HepG2 (cell line): Measurements from ENCODE around the gene ANKHD1. TPM values are rescaled to one million over a fixed set of nuclear protein-coding genes. Genes with fewer than 3 reads are reported as not detected.

Experiments used
- AFF4 ChIP-seq: sonication (generic); formaldehyde crosslinking; IDR thresholded peaks from 2 replicates; pipeline ENCODE4 v1.4.0; 2020; ENCODE audit warnings: missing genetic modification reagents
- DBP ChIP-seq: sonication (generic); formaldehyde crosslinking; IDR thresholded peaks from 2 replicates; pipeline ENCODE4 v1.4.0; 2020; ENCODE audit warnings: missing genetic modification reagents; ENCODE audit errors: not compliant biosample characterization
- FOXK1 ChIP-seq: sonication (generic); formaldehyde crosslinking; IDR thresholded peaks from 2 replicates; pipeline ENCODE4 v1.4.0; 2020; ENCODE audit warnings: low read depth, missing genetic modification reagents, borderline replicate concordance
- HNF4A ChIP-seq: sonication (generic); formaldehyde crosslinking; IDR thresholded peaks from 2 replicates; pipeline ENCODE4 v1.4.0; 2020; ENCODE audit warnings: missing genetic modification reagents
- HNRNPK ChIP-seq: fragments of 200-400 bp; formaldehyde crosslinking; IDR thresholded peaks from 2 replicates; pipeline ENCODE4 v1.6.1; 2018; ENCODE audit warnings: low read length, low read depth, moderate library complexity, mild to moderate bottlenecking; ENCODE audit not compliant: poor library complexity, severe bottlenecking
- MEIS2 ChIP-seq: sonication (generic); formaldehyde crosslinking; IDR thresholded peaks from 2 replicates; pipeline ENCODE4 v1.9.0; 2021; ENCODE audit warnings: mild to moderate bottlenecking, missing genetic modification reagents
- RBFOX2 ChIP-seq: fragments of 200-400 bp; formaldehyde crosslinking; IDR thresholded peaks from 2 replicates; pipeline ENCODE4 v1.6.1; 2017; ENCODE audit warnings: low read depth, mild to moderate bottlenecking, low read length
- RBM39 ChIP-seq: fragments of 200-400 bp; formaldehyde crosslinking; IDR thresholded peaks from one replicate; pipeline ENCODE4 v1.6.1; 2018; ENCODE audit warnings: antibody characterized with exemption, mild to moderate bottlenecking, low read depth, low read length; ENCODE audit not compliant: poor library complexity, severe bottlenecking
- RFX3 ChIP-seq: IDR thresholded peaks from 2 replicates; pipeline ENCODE4 v1.6.1; 2016; ENCODE audit warnings: missing biosample characterization, missing genetic modification reagents
- SALL1 ChIP-seq: sonication (generic); formaldehyde crosslinking; IDR thresholded peaks from 2 replicates; pipeline ENCODE4 v1.8.0; 2022; ENCODE audit warnings: mild to moderate bottlenecking, missing genetic modification reagents
- SIN3B ChIP-seq: fragments of 150-350 bp; IDR thresholded peaks from 2 replicates; pipeline ENCODE4 v1.6.1; 2014; ENCODE audit warnings: low read length
- SMAD3 ChIP-seq: sonication (generic); formaldehyde crosslinking; IDR thresholded peaks from 2 replicates; pipeline ENCODE4 v1.4.0; 2020; ENCODE audit warnings: missing genetic modification reagents
- WIZ ChIP-seq: sonication (generic); formaldehyde crosslinking; IDR thresholded peaks from 2 replicates; pipeline ENCODE4 v1.5.1; 2020; ENCODE audit warnings: mild to moderate bottlenecking, missing genetic modification reagents
- ZBED4 ChIP-seq: sonication (generic); formaldehyde crosslinking; IDR thresholded peaks from 2 replicates; pipeline ENCODE4 v1.4.0; 2020; ENCODE audit warnings: missing genetic modification reagents, borderline replicate concordance
- ZBTB38 ChIP-seq: sonication (generic); formaldehyde crosslinking; IDR thresholded peaks from 2 replicates; pipeline ENCODE4 v1.5.1; 2020; ENCODE audit warnings: mild to moderate bottlenecking, missing genetic modification reagents
- ZFP36L2 ChIP-seq: sonication (generic); formaldehyde crosslinking; IDR thresholded peaks from 2 replicates; pipeline ENCODE4 v1.4.0; 2020; ENCODE audit warnings: missing genetic modification reagents
- ZMYM3 ChIP-seq: sonication (generic); formaldehyde crosslinking; IDR thresholded peaks from 2 replicates; pipeline ENCODE4 v1.5.1; 2020; ENCODE audit warnings: mild to moderate bottlenecking, missing genetic modification reagents
- ZNF414 ChIP-seq: sonication (generic); formaldehyde crosslinking; IDR thresholded peaks from 2 replicates; pipeline ENCODE4 v1.5.0; 2020; ENCODE audit warnings: missing genetic modification reagents
- ZNF549 ChIP-seq: sonication (generic); formaldehyde crosslinking; IDR thresholded peaks from 2 replicates; pipeline ENCODE4 v1.5.0; 2020; ENCODE audit warnings: missing genetic modification reagents
- ZNF562 ChIP-seq: sonication (generic); formaldehyde crosslinking; IDR thresholded peaks from 2 replicates; pipeline ENCODE4 v1.8.0; 2022; ENCODE audit warnings: missing genetic modification reagents, borderline replicate concordance
- ZSCAN9 ChIP-seq: IDR thresholded peaks from 2 replicates; pipeline ENCODE4 v1.6.1; 2016; ENCODE audit warnings: borderline replicate concordance
- polyA plus RNA-seq, 8 experiments: library from polyadenylated mRNA; depleted of rRNA in 3 of 8; stranded (reverse) in 7 of 8; unstranded in 1 of 8; fragments of >200 nt; fragmentation: Illumina TruSeq in 4 of 8; extraction: Trizol in 4 of 8; gene quantifications; 2 replicates each; pipeline versions ENCODE4 v1.2.1 to v1.2.3, GENCODE V29; 2011 to 2016; ENCODE audit warnings: low read depth in 4 of 8, missing spikeins in 1 of 8, mixed read lengths in 1 of 8; ENCODE audit not compliant: insufficient read depth in 1 of 8
- total RNA-seq, 5 experiments: library from RNA; depleted of rRNA; stranded (reverse); fragments of >200 nt; fragmentation: Illumina TruSeq; extraction: Trizol; gene quantifications; 2 replicates each; pipeline ENCODE4 v1.2.3, GENCODE V29; 2016; ENCODE audit warnings: low read depth in 1 of 5

The ANKHD1 gene
- total and polyA plus RNA-seq, 2 of the 13 experiments (the other 11 are each of a cell fraction or from before 2014, with no cell fraction given) = 69.9 to 82.0 TPM

- no peak for TF ChIP-seq AFF4 (CRISPR knock-in tag)
- TF ChIP-seq ZNF549 (CRISPR knock-in tag) = no peak
- TF ChIP-seq ZNF414 (CRISPR knock-in tag) = peak; percentile 22; the same call in 1 of the 2 replicates
- peak; percentile 88; the same call in 1 of the 2 replicates for TF ChIP-seq ZBED4 (CRISPR knock-in tag)
- TF ChIP-seq ZFP36L2 (CRISPR knock-in tag) = no peak
- TF ChIP-seq HNF4A (CRISPR knock-in tag) = peak; percentile 83
- TF ChIP-seq SMAD3 (CRISPR knock-in tag) = peak; percentile 62; the same call in 1 of the 2 replicates
- peak; percentile 28; the same call in 1 of the 2 replicates for TF ChIP-seq SIN3B
- peak; percentile 84; the same call in 1 of the 2 replicates for TF ChIP-seq MEIS2 (CRISPR knock-in tag)
- no peak for TF ChIP-seq WIZ (CRISPR knock-in tag)
- peak; percentile 53; the same call in 1 of the 2 replicates for TF ChIP-seq ZBTB38 (CRISPR knock-in tag)
- TF ChIP-seq RBM39 = peak; percentile 67
- peak; percentile 42 for TF ChIP-seq HNRNPK
- peak; percentile 95 for TF ChIP-seq SALL1 (CRISPR knock-in tag)
- TF ChIP-seq RBFOX2 = peak; percentile 58
- peak; percentile 81; the same call in 1 of the 2 replicates for TF ChIP-seq ZSCAN9 (CRISPR knock-in tag)
- TF ChIP-seq ZMYM3 (CRISPR knock-in tag) = peak; percentile 13; the same call in 1 of the 2 replicates
- TF ChIP-seq FOXK1 = peak; percentile 93
- no peak for TF ChIP-seq RFX3 (CRISPR knock-in tag)
- no peak for TF ChIP-seq ZNF562 (CRISPR knock-in tag)
- peak; percentile 38 for TF ChIP-seq DBP (CRISPR knock-in tag)
These were observed 146.1 kb downstream of the ANKHD1 start, which contains the start of gene EIF4EBP3 (continued) for GRCh38 chr5:140547508-140548299.
